Measurements from ENCODE around the gene FGF18. TPM values are rescaled to one million over a fixed set of nuclear protein-coding genes. Genes with fewer than 3 reads are reported as not detected.
A peak's percentile ranks its signal among the peaks of the same experiment; 100 is the strongest.

Gene FGF18
- total and polyA plus RNA-seq, 9 of the 15 experiments (the other 6 are each of a cell fraction or from before 2014, with no cell fraction given), result 0.05 to 0.18 (median 0.11) TPM; not detected in 6

DNA sequence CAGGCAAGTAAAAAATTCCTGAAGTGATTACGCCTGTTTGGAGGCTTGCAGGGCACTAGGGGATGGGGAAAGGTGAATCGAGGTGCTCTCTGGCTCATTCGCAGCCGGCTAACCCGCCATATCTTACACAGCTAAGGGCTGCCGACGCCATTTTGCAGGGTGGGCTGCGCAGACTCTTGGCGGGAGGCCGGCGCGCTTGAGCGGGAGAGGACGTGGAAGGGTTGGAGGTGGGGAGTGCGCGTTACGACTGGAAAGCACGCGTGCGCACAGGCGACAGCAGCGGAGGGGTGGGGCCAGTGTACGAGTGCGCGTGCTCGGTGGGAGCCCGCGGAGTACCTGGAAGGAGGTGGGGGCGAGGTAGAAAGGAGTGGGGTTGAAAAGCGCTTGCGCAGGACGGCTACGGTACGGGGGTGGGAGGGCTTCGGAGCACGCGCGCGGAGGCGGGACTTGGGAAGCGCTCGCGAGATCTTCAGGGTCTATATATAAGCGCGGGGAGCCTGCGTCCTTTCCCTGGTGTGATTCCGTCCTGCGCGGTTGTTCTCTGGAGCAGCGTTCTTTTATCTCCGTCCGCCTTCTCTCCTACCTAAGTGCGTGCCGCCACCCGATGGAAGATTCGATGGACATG lies 32.0 kb upstream of the FGF18 start, which contains the start of gene NPM1 (continued):
- TF ChIP-seq, protein P1, sequence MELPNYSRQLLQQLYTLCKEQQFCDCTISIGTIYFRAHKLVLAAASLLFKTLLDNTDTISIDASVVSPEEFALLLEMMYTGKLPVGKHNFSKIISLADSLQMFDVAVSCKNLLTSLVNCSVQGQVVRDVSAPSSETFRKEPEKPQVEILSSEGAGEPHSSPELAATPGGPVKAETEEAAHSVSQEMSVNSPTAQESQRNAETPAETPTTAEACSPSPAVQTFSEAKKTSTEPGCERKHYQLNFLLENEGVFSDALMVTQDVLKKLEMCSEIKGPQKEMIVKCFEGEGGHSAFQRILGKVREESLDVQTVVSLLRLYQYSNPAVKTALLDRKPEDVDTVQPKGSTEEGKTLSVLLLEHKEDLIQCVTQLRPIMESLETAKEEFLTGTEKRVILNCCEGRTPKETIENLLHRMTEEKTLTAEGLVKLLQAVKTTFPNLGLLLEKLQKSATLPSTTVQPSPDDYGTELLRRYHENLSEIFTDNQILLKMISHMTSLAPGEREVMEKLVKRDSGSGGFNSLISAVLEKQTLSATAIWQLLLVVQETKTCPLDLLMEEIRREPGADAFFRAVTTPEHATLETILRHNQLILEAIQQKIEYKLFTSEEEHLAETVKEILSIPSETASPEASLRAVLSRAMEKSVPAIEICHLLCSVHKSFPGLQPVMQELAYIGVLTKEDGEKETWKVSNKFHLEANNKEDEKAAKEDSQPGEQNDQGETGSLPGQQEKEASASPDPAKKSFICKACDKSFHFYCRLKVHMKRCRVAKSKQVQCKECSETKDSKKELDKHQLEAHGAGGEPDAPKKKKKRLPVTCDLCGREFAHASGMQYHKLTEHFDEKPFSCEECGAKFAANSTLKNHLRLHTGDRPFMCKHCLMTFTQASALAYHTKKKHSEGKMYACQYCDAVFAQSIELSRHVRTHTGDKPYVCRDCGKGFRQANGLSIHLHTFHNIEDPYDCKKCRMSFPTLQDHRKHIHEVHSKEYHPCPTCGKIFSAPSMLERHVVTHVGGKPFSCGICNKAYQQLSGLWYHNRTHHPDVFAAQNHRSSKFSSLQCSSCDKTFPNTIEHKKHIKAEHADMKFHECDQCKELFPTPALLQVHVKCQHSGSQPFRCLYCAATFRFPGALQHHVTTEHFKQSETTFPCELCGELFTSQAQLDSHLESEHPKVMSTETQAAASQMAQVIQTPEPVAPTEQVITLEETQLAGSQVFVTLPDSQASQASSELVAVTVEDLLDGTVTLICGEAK (IDR thresholded peaks at IDR 0.05), result no peak; the same call in 1 of the 2 replicates
- TF ChIP-seq, protein P1 (CRISPR knock-in tag; IDR thresholded peaks at IDR 0.05), result no peak
- 0 out of 2 replicates have a peak, but pooled peaks have one; percentile 22 for TF ChIP-seq CBX1 (IDR thresholded peaks at IDR 0.05; ENCODE audit: low read depth)
- no peak; the same call in 1 of the 2 replicates for TF ChIP-seq DPF2 (IDR thresholded peaks at IDR 0.05)
- TF ChIP-seq, protein P2, sequence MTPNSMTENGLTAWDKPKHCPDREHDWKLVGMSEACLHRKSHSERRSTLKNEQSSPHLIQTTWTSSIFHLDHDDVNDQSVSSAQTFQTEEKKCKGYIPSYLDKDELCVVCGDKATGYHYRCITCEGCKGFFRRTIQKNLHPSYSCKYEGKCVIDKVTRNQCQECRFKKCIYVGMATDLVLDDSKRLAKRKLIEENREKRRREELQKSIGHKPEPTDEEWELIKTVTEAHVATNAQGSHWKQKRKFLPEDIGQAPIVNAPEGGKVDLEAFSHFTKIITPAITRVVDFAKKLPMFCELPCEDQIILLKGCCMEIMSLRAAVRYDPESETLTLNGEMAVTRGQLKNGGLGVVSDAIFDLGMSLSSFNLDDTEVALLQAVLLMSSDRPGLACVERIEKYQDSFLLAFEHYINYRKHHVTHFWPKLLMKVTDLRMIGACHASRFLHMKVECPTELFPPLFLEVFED (CRISPR knock-in tag; conservative IDR thresholded peaks at IDR 0.05), result no peak
- peak; percentile 43; the same call in 1 of the 2 replicates for TF ChIP-seq MITF (IDR thresholded peaks at IDR 0.05)
- no peak for TF ChIP-seq ELF2 (CRISPR knock-in tag; IDR thresholded peaks at IDR 0.05)
- peak; percentile 30; the same call in 1 of the 2 replicates for TF ChIP-seq KLF13 (tag; IDR thresholded peaks at IDR 0.05; ENCODE audit: borderline replicate concordance, low read depth)
- TF ChIP-seq ZNF830 (CRISPR knock-in tag; IDR thresholded peaks at IDR 0.05), result no peak
- 0 out of 2 replicates have a peak, but pooled peaks have one; percentile 41 for TF ChIP-seq ZNF224 (CRISPR knock-in tag; IDR thresholded peaks at IDR 0.05)
- no peak for TF ChIP-seq PHF20 (IDR thresholded peaks at IDR 0.05; ENCODE audit: partially characterized antibody)
- no peak for TF ChIP-seq DIDO1 (tag; IDR thresholded peaks at IDR 0.05; ENCODE audit: low read depth)
- no peak for TF ChIP-seq ZNF76 (CRISPR knock-in tag; IDR thresholded peaks at IDR 0.05; ENCODE audit: borderline replicate concordance)
- TF ChIP-seq MECOM (CRISPR knock-in tag; IDR thresholded peaks at IDR 0.05), result no peak
- TF ChIP-seq MAFF (IDR thresholded peaks at IDR 0.05; ENCODE audit: low read length), result peak; percentile 21; the same call in 1 of the 2 replicates
- TF ChIP-seq MTF1 (CRISPR knock-in tag; IDR thresholded peaks at IDR 0.05; ENCODE audit: borderline replicate concordance), result no peak
